SK-N-SH treated with all-trans-retinoic acid at 6 μM for 48 hours (cell line): ENCODE data around the gene MEP1A.

Experiments used
- BACH2 ChIP-seq: fragments of 250-450 bp; sonication (Bioruptor Pico); IDR thresholded peaks from 2 replicates; pipeline ENCODE4 v1.9.0; 2021; ENCODE audit warnings: mild to moderate bottlenecking, borderline replicate concordance
- ESRRG ChIP-seq: fragments of 250-450 bp; sonication (Bioruptor Pico); IDR thresholded peaks from 2 replicates; pipeline ENCODE4 v1.6.1; 2021; ENCODE audit warnings: mild to moderate bottlenecking
- GLIS3 ChIP-seq: fragments of 250-450 bp; sonication (Bioruptor Pico); IDR thresholded peaks from 2 replicates; pipeline ENCODE4 v1.5.0; 2020; ENCODE audit warnings: mild to moderate bottlenecking, moderate library complexity
- ISL1 ChIP-seq: fragments of 250-450 bp; sonication (Bioruptor Pico); IDR thresholded peaks from 2 replicates; pipeline ENCODE4 v2.1.2; 2022; ENCODE audit warnings: mild to moderate bottlenecking, moderate library complexity
- PATZ1 ChIP-seq: fragments of 250-450 bp; sonication (Bioruptor Pico); IDR thresholded peaks from 2 replicates; pipeline ENCODE4 v1.8.0; 2020; ENCODE audit warnings: mild to moderate bottlenecking, moderate library complexity, borderline replicate concordance
- POU6F1 ChIP-seq: fragments of 250-450 bp; sonication (Bioruptor Pico); IDR thresholded peaks from 2 replicates; pipeline ENCODE4 v1.8.0; 2021; ENCODE audit warnings: low read depth, mild to moderate bottlenecking, moderate library complexity, borderline replicate concordance
- ZFP30 ChIP-seq: fragments of 450-650 bp; formaldehyde crosslinking; IDR thresholded peaks from 2 replicates; pipeline ENCODE4 v1.5.0; 2022; ENCODE audit warnings: mild to moderate bottlenecking, moderate library complexity

- TF ChIP-seq ZFP30 (CRISPR knock-in tag) (no peak), PATZ1 (CRISPR knock-in tag) (no peak), ESRRG (CRISPR knock-in tag) (no peak), POU6F1 (CRISPR knock-in tag) (no peak), GLIS3 (CRISPR knock-in tag) (no peak), ISL1 (no peak), BACH2 (CRISPR knock-in tag) (no peak)
Observed at GRCh38 chr6:46749731-46750130, 43.5 kb upstream of the MEP1A start.
